ENCODE measurements around the gene ANKRD33.

The ANKRD33 gene

GRCh38 chr12:51847643-51848325 is 40.1 kb upstream of the ANKRD33 start:
- peaks cover 5 to 15% of the 10 kb centered on the region in 2 donors for H3K4me1 ChIP-seq (ENCODE audit: control insufficient read depth in 2 of 2, insufficient read depth in 2 of 2, low read length in 2 of 2)
- peak overlapping the region in 1 of 2 donors; percentile 6 for H3K9ac ChIP-seq (ENCODE audit: low read depth in 1 of 2, low read length in 2 of 2)
- no peaks in the 10 kb centered on the region for H3K36me3 ChIP-seq (ENCODE audit: control insufficient read depth in 2 of 2, insufficient read depth in 2 of 2, low read length in 2 of 2)
- peak overlapping the region in 1 of 2 donors; percentile 31 for H3K4me3 ChIP-seq (ENCODE audit: low read length in 2 of 2)
- H3K27me3 ChIP-seq (ENCODE audit: control insufficient read depth in 2 of 2, insufficient read depth in 2 of 2, low read length in 2 of 2) = peaks cover 24 to 36% of the 10 kb centered on the region in 2 donors
- peak overlapping the region in 1 of 2 donors; percentile 32 for H3K27ac ChIP-seq (ENCODE audit: low read depth in 2 of 2, low read length in 2 of 2)
- no peaks in the 10 kb centered on the region for H3K9me3 ChIP-seq (ENCODE audit: control insufficient read depth in 2 of 2, low read length in 2 of 2)

DNA sequence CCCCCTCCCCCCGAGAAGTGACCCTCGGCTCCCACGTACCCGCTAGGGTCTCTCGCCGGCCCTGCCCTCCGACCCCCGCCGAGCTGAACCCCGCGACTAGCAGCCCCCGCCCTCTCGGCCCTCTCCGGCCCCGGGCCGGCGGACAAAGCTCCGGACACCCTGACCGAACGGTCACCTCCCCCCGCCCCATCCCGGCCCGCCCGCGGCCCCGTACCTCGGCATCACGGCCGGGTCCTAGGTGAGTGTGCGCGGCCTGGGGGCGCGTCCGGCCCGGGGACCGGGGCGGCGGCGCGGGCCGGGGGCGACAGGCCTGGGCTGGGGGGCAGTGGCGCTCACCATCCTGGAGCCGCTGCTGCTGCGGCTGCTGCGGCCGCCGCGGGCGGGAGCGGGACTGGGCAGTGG is 39.6 kb upstream of the ANKRD33 start, which contains the start of gene FIGNL2:
TSS of gene FIGNL2 (minus strand) at position 393 of the 402 bp plus-strand sequence. CDS start 26,305 bp downstream, outside the sequence.
- H3K36me3 ChIP-seq (ENCODE audit: control insufficient read depth in 2 of 2, insufficient read depth in 2 of 2, low read length in 2 of 2) = no peaks in the 10 kb centered on the region
- H3K27me3 ChIP-seq (ENCODE audit: control insufficient read depth in 2 of 2, insufficient read depth in 2 of 2, low read length in 2 of 2) = peaks cover 28 to 38% of the 10 kb centered on the region in 2 donors
- H3K4me3 ChIP-seq (ENCODE audit: low read length in 2 of 2) = peak within 1 kb of the TSS; percentile 3 to 31
- peak within 1 kb of the TSS in 1 of 2 donors; percentile 6 for H3K9ac ChIP-seq (ENCODE audit: low read depth in 1 of 2, low read length in 2 of 2)
- H3K9me3 ChIP-seq (ENCODE audit: control insufficient read depth in 2 of 2, low read length in 2 of 2) = no peaks in the 10 kb centered on the region
- peak within 1 kb of the TSS in 1 of 2 donors; percentile 32 for H3K27ac ChIP-seq (ENCODE audit: low read depth in 2 of 2, low read length in 2 of 2)
- H3K4me1 ChIP-seq (ENCODE audit: control insufficient read depth in 2 of 2, insufficient read depth in 2 of 2, low read length in 2 of 2) = peaks cover 5 to 15% of the 10 kb centered on the region in 2 donors

DNA sequence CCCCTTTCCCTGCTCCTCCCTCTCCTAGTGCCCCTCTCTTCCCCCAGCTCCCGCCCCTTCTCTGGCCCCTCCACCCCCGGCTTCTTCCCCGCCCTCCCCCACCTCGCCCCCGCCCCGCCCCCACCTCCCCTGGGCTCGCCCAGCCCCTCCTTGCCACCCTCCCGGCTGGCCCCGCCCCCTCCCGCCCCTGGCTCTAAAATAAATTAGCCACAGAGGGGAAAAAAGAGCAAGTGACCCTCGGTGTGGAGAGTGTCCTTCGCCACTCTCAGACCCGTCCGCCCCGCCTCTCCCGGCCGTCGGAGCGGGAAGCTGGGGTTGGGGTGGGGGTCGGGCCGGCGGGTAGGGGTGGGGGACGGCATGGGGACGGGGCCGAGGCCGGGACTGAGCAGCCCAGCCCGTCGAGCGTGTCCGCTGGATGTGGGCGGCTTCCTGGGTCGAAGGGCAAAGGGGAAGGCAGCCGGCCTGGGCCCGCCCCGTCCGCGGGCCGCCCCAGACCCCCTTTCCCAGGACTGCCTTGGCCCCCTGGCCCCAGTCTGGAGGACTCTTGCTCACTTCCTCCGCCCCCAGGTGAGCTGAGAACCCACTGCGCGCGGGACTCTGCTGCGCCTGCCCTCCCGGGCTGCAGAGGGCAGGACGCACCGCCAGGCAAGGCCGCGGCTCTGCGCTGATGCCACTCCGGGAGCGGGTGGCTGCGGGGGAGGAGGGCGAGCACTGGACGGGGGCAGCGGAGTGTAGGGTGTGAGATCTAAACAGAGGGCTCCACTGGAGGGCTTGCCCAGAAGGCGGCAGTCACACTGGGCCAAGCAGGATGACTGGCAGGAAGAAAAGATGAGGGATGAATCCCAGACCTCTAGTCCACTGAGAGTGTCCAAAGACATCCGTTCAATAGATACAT is 38.8 kb upstream of the ANKRD33 start:
- no peak overlapping the region for H3K9ac ChIP-seq (ENCODE audit: low read depth in 1 of 2, low read length in 2 of 2)
- H3K36me3 ChIP-seq (ENCODE audit: control insufficient read depth in 2 of 2, insufficient read depth in 2 of 2, low read length in 2 of 2) = no peaks in the 10 kb centered on the region
- peak overlapping the region in 1 of 2 donors; percentile 16 for H3K27ac ChIP-seq (ENCODE audit: low read depth in 2 of 2, low read length in 2 of 2)
- no peaks in the 10 kb centered on the region for H3K9me3 ChIP-seq (ENCODE audit: control insufficient read depth in 2 of 2, low read length in 2 of 2)
- no peak overlapping the region for H3K4me3 ChIP-seq (ENCODE audit: low read length in 2 of 2)
- H3K27me3 ChIP-seq (ENCODE audit: control insufficient read depth in 2 of 2, insufficient read depth in 2 of 2, low read length in 2 of 2) = peaks cover 28 to 38% of the 10 kb centered on the region in 2 donors
- H3K4me1 ChIP-seq (ENCODE audit: control insufficient read depth in 2 of 2, insufficient read depth in 2 of 2, low read length in 2 of 2) = peaks cover 5 to 15% of the 10 kb centered on the region in 2 donors

DNA sequence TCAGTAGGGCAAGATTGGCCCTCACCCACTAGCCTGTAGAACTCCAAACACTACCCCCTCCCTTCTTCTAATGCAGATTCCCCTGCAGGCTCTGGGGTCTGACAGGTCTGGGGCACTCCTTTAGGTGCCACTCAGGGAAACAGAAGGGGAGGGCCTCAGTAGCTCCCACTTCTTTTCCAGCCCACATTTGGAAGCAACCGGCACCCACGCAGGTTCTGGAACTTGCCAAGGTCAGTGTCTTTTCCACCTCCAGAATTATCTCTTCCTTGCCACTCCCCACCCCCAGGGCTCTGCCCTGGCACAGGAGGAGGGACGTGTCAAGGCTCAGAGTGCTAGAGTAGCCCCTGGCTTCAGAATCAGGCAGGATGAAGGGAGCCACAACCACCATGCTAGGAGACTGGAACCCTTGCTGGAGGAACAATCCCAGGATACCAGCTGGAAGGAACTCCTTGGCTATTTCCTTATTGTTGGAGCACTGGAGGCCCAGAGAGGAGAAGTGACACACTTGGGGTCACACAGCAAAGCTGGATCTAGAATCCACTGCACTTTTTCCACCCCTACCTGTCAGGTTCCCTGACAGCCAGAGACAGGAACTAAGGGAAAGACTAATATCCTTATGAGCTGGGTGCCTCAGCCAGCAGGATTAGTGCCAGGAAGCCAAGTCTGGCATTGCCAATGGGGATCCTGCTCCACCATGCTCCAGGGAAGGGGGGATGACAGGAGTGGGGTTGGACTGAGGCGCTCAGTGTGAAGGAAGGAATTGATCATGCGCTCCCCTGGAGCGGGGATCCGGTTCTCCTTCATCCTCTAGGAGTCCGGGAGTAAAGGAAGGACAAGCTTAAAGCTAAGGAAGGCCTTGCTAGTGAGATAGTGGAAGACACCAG is 37.6 kb upstream of the ANKRD33 start:
- Histone ChIP-seq H3K36me3 (ENCODE audit: control insufficient read depth in 2 of 2, insufficient read depth in 2 of 2, low read length in 2 of 2) (no peaks in the 10 kb centered on the region), H3K4me3 (ENCODE audit: low read length in 2 of 2) (no peak overlapping the region), H3K9ac (ENCODE audit: low read depth in 1 of 2, low read length in 2 of 2) (no peak overlapping the region), H3K27ac (ENCODE audit: low read depth in 2 of 2, low read length in 2 of 2) (no peak overlapping the region), H3K4me1 (ENCODE audit: control insufficient read depth in 2 of 2, insufficient read depth in 2 of 2, low read length in 2 of 2) (peaks cover 5 to 15% of the 10 kb centered on the region in 2 donors), H3K27me3 (ENCODE audit: control insufficient read depth in 2 of 2, insufficient read depth in 2 of 2, low read length in 2 of 2) (peaks cover 22 to 32% of the 10 kb centered on the region in 2 donors), H3K9me3 (ENCODE audit: control insufficient read depth in 2 of 2, low read length in 2 of 2) (no peaks in the 10 kb centered on the region)

DNA sequence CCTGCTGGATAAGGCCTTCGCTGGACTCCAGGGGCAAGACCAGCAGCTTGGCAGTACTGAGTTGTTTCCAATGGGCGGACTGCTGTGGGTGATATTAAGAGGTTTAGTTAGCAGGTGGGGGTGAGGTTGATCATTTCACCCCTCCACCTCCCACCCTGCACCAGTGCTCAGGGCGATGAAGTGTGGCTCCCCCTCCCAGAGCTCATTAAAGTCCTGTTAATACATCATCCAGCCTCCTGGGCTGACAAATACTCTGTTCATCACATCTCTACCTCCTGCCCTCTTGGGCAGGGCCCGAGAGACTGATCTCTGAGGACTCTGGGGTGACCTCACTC is 37.0 kb upstream of the ANKRD33 start:
- no peak overlapping the region for H3K4me3 ChIP-seq (ENCODE audit: low read length in 2 of 2)
- peaks cover 5 to 15% of the 10 kb centered on the region in 2 donors for H3K4me1 ChIP-seq (ENCODE audit: control insufficient read depth in 2 of 2, insufficient read depth in 2 of 2, low read length in 2 of 2)

GRCh38 chr12:51851413-51852124 is 36.3 kb upstream of the ANKRD33 start:
- Histone ChIP-seq H3K9ac (ENCODE audit: low read depth in 1 of 2, low read length in 2 of 2) (no peak overlapping the region), H3K36me3 (ENCODE audit: control insufficient read depth in 2 of 2, insufficient read depth in 2 of 2, low read length in 2 of 2) (no peaks in the 10 kb centered on the region), H3K4me3 (ENCODE audit: low read length in 2 of 2) (no peak overlapping the region), H3K4me1 (ENCODE audit: control insufficient read depth in 2 of 2, insufficient read depth in 2 of 2, low read length in 2 of 2) (peaks cover 4 to 9% of the 10 kb centered on the region in 2 donors), H3K27me3 (ENCODE audit: control insufficient read depth in 2 of 2, insufficient read depth in 2 of 2, low read length in 2 of 2) (peaks cover 12 to 34% of the 10 kb centered on the region in 2 donors), H3K9me3 (ENCODE audit: control insufficient read depth in 2 of 2, low read length in 2 of 2) (no peaks in the 10 kb centered on the region), H3K27ac (ENCODE audit: low read depth in 2 of 2, low read length in 2 of 2) (no peak overlapping the region)

More for the DNA sequence above, 37.0 kb upstream of the ANKRD33 start:
- no peaks in the 10 kb centered on the region for H3K36me3 ChIP-seq (ENCODE audit: control insufficient read depth in 2 of 2, insufficient read depth in 2 of 2, low read length in 2 of 2)
- no peaks in the 10 kb centered on the region for H3K9me3 ChIP-seq (ENCODE audit: control insufficient read depth in 2 of 2, low read length in 2 of 2)
- no peak overlapping the region for H3K27ac ChIP-seq (ENCODE audit: low read depth in 2 of 2, low read length in 2 of 2)
- H3K9ac ChIP-seq (ENCODE audit: low read depth in 1 of 2, low read length in 2 of 2) = no peak overlapping the region
- peaks cover 19 to 34% of the 10 kb centered on the region in 2 donors for H3K27me3 ChIP-seq (ENCODE audit: control insufficient read depth in 2 of 2, insufficient read depth in 2 of 2, low read length in 2 of 2)

DNA sequence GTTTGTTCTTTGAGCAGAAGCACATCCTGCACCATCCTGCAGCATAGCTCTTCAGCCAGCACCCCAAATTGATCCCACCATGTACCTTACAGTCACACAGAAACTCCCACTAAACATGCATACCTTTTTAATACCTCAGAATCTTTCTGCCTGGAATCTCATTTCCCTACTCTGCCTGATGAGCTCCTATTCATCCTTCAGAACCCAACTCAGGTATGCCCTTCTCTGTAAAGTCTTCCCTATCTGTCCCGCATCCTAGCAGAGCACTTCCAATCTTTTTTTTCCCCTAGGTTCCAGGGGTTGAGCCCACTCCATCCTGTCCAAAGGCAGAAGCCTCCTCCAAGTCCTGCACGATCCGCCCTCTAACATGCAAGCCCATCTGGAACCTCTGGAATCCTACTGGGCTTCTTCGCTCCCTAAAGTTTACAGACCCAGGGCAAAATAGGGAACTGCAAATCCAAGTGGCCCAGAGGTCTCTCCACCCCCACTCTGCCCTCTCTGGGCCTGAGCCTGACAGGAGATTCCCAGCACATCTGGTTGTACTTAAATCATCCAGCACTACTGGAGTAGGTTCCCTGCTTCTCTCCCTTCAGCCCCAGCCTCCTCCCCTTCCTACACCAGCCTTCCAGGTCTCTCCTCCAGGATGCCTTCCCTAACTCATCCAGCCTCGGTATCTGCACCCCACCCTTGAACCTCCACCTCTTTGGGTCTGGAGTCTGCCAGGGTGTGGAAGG is 35.3 kb upstream of the ANKRD33 start:
- no peak overlapping the region for H3K27ac ChIP-seq (ENCODE audit: low read depth in 2 of 2, low read length in 2 of 2)
- H3K27me3 ChIP-seq (ENCODE audit: control insufficient read depth in 2 of 2, insufficient read depth in 2 of 2, low read length in 2 of 2) = peaks cover 15 to 31% of the 10 kb centered on the region in 2 donors

GRCh38 chr12:51855586-51856428 is 32.1 kb upstream of the ANKRD33 start:
- Histone ChIP-seq H3K36me3 (ENCODE audit: control insufficient read depth in 2 of 2, insufficient read depth in 2 of 2, low read length in 2 of 2) (no peaks in the 10 kb centered on the region), H3K9me3 (ENCODE audit: control insufficient read depth in 2 of 2, low read length in 2 of 2) (no peaks in the 10 kb centered on the region), H3K27ac (ENCODE audit: low read depth in 2 of 2, low read length in 2 of 2) (no peak overlapping the region), H3K9ac (ENCODE audit: low read depth in 1 of 2, low read length in 2 of 2) (no peak overlapping the region), H3K4me1 (ENCODE audit: control insufficient read depth in 2 of 2, insufficient read depth in 2 of 2, low read length in 2 of 2) (peaks cover 0 to 2% of the 10 kb centered on the region in 2 donors), H3K27me3 (ENCODE audit: control insufficient read depth in 2 of 2, insufficient read depth in 2 of 2, low read length in 2 of 2) (peaks cover 11 to 25% of the 10 kb centered on the region in 2 donors), H3K4me3 (ENCODE audit: low read length in 2 of 2) (peak overlapping the region in 1 of 2 donors; percentile 24)

More for the DNA sequence above, 35.3 kb upstream of the ANKRD33 start:
- Histone ChIP-seq H3K36me3 (ENCODE audit: control insufficient read depth in 2 of 2, insufficient read depth in 2 of 2, low read length in 2 of 2) (no peaks in the 10 kb centered on the region), H3K9me3 (ENCODE audit: control insufficient read depth in 2 of 2, low read length in 2 of 2) (no peaks in the 10 kb centered on the region), H3K9ac (ENCODE audit: low read depth in 1 of 2, low read length in 2 of 2) (no peak overlapping the region), H3K4me1 (ENCODE audit: control insufficient read depth in 2 of 2, insufficient read depth in 2 of 2, low read length in 2 of 2) (peaks cover 2 to 3% of the 10 kb centered on the region in 2 donors), H3K4me3 (ENCODE audit: low read length in 2 of 2) (no peak overlapping the region)
